ENCODE results near the gene MGAT3. TPM values are rescaled to one million over a fixed set of nuclear protein-coding genes. Genes with fewer than 3 reads are reported as not detected.

The MGAT3 gene
- total RNA-seq, 2 donors from 2014 or later, result 0.38 to 2.6 TPM

GRCh38 chr22:39526736-39527171 is 69.9 kb downstream of the MGAT3 start:
- Mint-ChIP-seq H3K27me3 (no peaks in the 10 kb centered on the region), H3K36me3 (peaks cover 32% of the 10 kb centered on the region), H3K4me1 (ENCODE audit: low read depth in 2 of 2) (peaks cover 75 to 86% of the 10 kb centered on the region in 2 donors), H3K4me3 (peak overlapping the region; percentile 20), H3K9me3 (no peaks in the 10 kb centered on the region), H3K27ac (peak overlapping the region; percentile 36 to 75)
- ATAC-seq (peak in 1 of 2 donors; percentile 16), DNase-seq (ENCODE audit: low spot score) (no peak)

- peaks cover 29% of the 10 kb centered on the region for H3K36me3 Mint-ChIP-seq
- no peaks in the 10 kb centered on the region for H3K9me3 Mint-ChIP-seq
- peaks cover 72 to 84% of the 10 kb centered on the region in 2 donors for H3K4me1 Mint-ChIP-seq (ENCODE audit: low read depth in 2 of 2)
- H3K27ac Mint-ChIP-seq, result peak overlapping the region; percentile 36 to 75
- DNase-seq (ENCODE audit: low spot score), result no peak
- H3K27me3 Mint-ChIP-seq, result no peaks in the 10 kb centered on the region
- no peak for ATAC-seq
- peak overlapping the region; percentile 8 for H3K4me3 Mint-ChIP-seq
Observed at GRCh38 chr22:39527481-39527961, 70.7 kb downstream of the MGAT3 start.

GRCh38 chr22:39528080-39528661 is 71.4 kb downstream of the MGAT3 start:
- Mint-ChIP-seq H3K9me3 (no peaks in the 10 kb centered on the region), H3K36me3 (peaks cover 26% of the 10 kb centered on the region)
- DNase-seq (ENCODE audit: low spot score), result no peak

GRCh38 chr22:39528681-39529486 is 72.1 kb downstream of the MGAT3 start:
- DNase-seq (ENCODE audit: low spot score), result peak; percentile 90
- Mint-ChIP-seq H3K27me3 (no peaks in the 10 kb centered on the region), H3K4me1 (ENCODE audit: low read depth in 2 of 2) (peaks cover 68 to 78% of the 10 kb centered on the region in 2 donors), H3K27ac (peak overlapping the region; percentile 64 to 66), H3K36me3 (peaks cover 26% of the 10 kb centered on the region), H3K9me3 (no peaks in the 10 kb centered on the region), H3K4me3 (peak overlapping the region; percentile 85)
- ATAC-seq, result peak; percentile 61 to 67

More at GRCh38 chr22:39528080-39528661, 71.4 kb downstream of the MGAT3 start:
- peak overlapping the region; percentile 85 for H3K4me3 Mint-ChIP-seq
- no peak for ATAC-seq
- H3K27me3 Mint-ChIP-seq, result no peaks in the 10 kb centered on the region
- H3K4me1 Mint-ChIP-seq (ENCODE audit: low read depth in 2 of 2), result peaks cover 72 to 82% of the 10 kb centered on the region in 2 donors
- H3K27ac Mint-ChIP-seq, result peak overlapping the region; percentile 64 to 66

GRCh38 chr22:39529487-39529851 is 72.7 kb downstream of the MGAT3 start:
- Mint-ChIP-seq H3K4me1 (ENCODE audit: low read depth in 2 of 2) (peaks cover 70 to 73% of the 10 kb centered on the region in 2 donors), H3K4me3 (peak overlapping the region; percentile 85), H3K27me3 (no peaks in the 10 kb centered on the region), H3K27ac (peak overlapping the region; percentile 64 to 66), H3K9me3 (no peaks in the 10 kb centered on the region), H3K36me3 (peaks cover 25% of the 10 kb centered on the region)
- DNase-seq (ENCODE audit: low spot score) (no peak), ATAC-seq (no peak)

GRCh38 chr22:39530116-39530515 is 73.3 kb downstream of the MGAT3 start:
- DNase-seq (ENCODE audit: low spot score), result no peak
- H3K4me1 Mint-ChIP-seq (ENCODE audit: low read depth in 2 of 2), result peaks cover 64 to 67% of the 10 kb centered on the region in 2 donors
- peak overlapping the region; percentile 64 to 92 for H3K27ac Mint-ChIP-seq
- H3K4me3 Mint-ChIP-seq, result peak overlapping the region; percentile 85
- no peaks in the 10 kb centered on the region for H3K27me3 Mint-ChIP-seq
- peaks cover 20% of the 10 kb centered on the region for H3K36me3 Mint-ChIP-seq
- H3K9me3 Mint-ChIP-seq, result no peaks in the 10 kb centered on the region
- no peak for ATAC-seq

- ATAC-seq (no peak), DNase-seq (ENCODE audit: low spot score) (no peak)
- peak overlapping the region; percentile 85 for H3K4me3 Mint-ChIP-seq
- no peaks in the 10 kb centered on the region for H3K27me3 Mint-ChIP-seq
- peak overlapping the region; percentile 92 to 93 for H3K27ac Mint-ChIP-seq
- no peaks in the 10 kb centered on the region for H3K9me3 Mint-ChIP-seq
- peaks cover 58 to 61% of the 10 kb centered on the region in 2 donors for H3K4me1 Mint-ChIP-seq (ENCODE audit: low read depth in 2 of 2)
- H3K36me3 Mint-ChIP-seq, result peaks cover 20% of the 10 kb centered on the region
Observed at GRCh38 chr22:39530692-39531331, 74.0 kb downstream of the MGAT3 start.

- ATAC-seq, result peak; percentile 92
- Mint-ChIP-seq H3K9me3 (no peaks in the 10 kb centered on the region), H3K36me3 (peaks cover 20% of the 10 kb centered on the region), H3K4me1 (ENCODE audit: low read depth in 2 of 2) (peaks cover 49% of the 10 kb centered on the region in 2 donors), H3K4me3 (peak within 1 kb of the TSS; percentile 85), H3K27ac (peak within 1 kb of the TSS; percentile 92 to 93), H3K27me3 (no peaks in the 10 kb centered on the region)
- peak; percentile 99 for DNase-seq (ENCODE audit: low spot score)
Observed at GRCh38 chr22:39532215-39533073, 75.6 kb downstream of the MGAT3 start, which contains the start of gene RPS19BP1. Gene RPS19BP1, minus strand, starts transcription at chr22:39532748. Its CDS starts 10 bp downstream, at chr22:39532738.

GRCh38 chr22:39534092-39534506 is 77.3 kb downstream of the MGAT3 start:
- no peak overlapping the region for H3K27ac Mint-ChIP-seq
- no peaks in the 10 kb centered on the region for H3K9me3 Mint-ChIP-seq
- no peak for ATAC-seq
- H3K36me3 Mint-ChIP-seq, result peaks cover 20% of the 10 kb centered on the region
- H3K27me3 Mint-ChIP-seq, result no peaks in the 10 kb centered on the region
- H3K4me3 Mint-ChIP-seq, result no peak overlapping the region
- peaks cover 35 to 36% of the 10 kb centered on the region in 2 donors for H3K4me1 Mint-ChIP-seq (ENCODE audit: low read depth in 2 of 2)
- no peak for DNase-seq (ENCODE audit: low spot score)

- peaks cover 20% of the 10 kb centered on the region for H3K36me3 Mint-ChIP-seq
- H3K27ac Mint-ChIP-seq, result no peak overlapping the region
- ATAC-seq, result peak; percentile 32 to 34
- peak; percentile 83 for DNase-seq (ENCODE audit: low spot score)
- H3K4me3 Mint-ChIP-seq, result no peak overlapping the region
- H3K9me3 Mint-ChIP-seq, result no peaks in the 10 kb centered on the region
- H3K4me1 Mint-ChIP-seq (ENCODE audit: low read depth in 2 of 2), result peaks cover 29 to 30% of the 10 kb centered on the region in 2 donors
- H3K27me3 Mint-ChIP-seq, result no peaks in the 10 kb centered on the region
Observed at GRCh38 chr22:39534591-39535356, 78.0 kb downstream of the MGAT3 start.

GRCh38 chr22:39535357-39535725 is 78.5 kb downstream of the MGAT3 start:
- ATAC-seq (no peak), DNase-seq (ENCODE audit: low spot score) (no peak)
- Mint-ChIP-seq H3K4me1 (ENCODE audit: low read depth in 2 of 2) (peaks cover 24% of the 10 kb centered on the region in 2 donors), H3K36me3 (peaks cover 15% of the 10 kb centered on the region), H3K27ac (no peak overlapping the region), H3K27me3 (no peaks in the 10 kb centered on the region), H3K4me3 (no peak overlapping the region), H3K9me3 (no peaks in the 10 kb centered on the region)

- no peak for DNase-seq (ENCODE audit: low spot score)
- H3K9me3 Mint-ChIP-seq, result no peaks in the 10 kb centered on the region
- H3K4me3 Mint-ChIP-seq, result no peak overlapping the region
- no peak for ATAC-seq
- H3K4me1 Mint-ChIP-seq (ENCODE audit: low read depth in 2 of 2), result peaks cover 18 to 19% of the 10 kb centered on the region in 2 donors
- peaks cover 12% of the 10 kb centered on the region for H3K36me3 Mint-ChIP-seq
- no peak overlapping the region for H3K27ac Mint-ChIP-seq
- no peaks in the 10 kb centered on the region for H3K27me3 Mint-ChIP-seq
Observed at GRCh38 chr22:39535831-39536449, 79.1 kb downstream of the MGAT3 start.
